Activated CD8-positive, alpha-beta memory T cell treated with anti-CD3 and anti-CD28 coated beads for 4 hours (primary cell): Measurements from ENCODE around the gene PTPRR.
"Not testable (repeated sequence)": the region's sequence is repeated elsewhere in the genome, so short reads cannot be mapped to it uniquely, and the experiment has no call there.

Experiments
- DNase-seq, 2 donors: peaks; one replicate each; pipeline ENCODE4 v3.0.0-alpha.2; 2020; ENCODE audit warnings: low read depth in 2 of 2

The PTPRR gene

GRCh38 chr12:70747445-70748260 lies 172.9 kb downstream of the PTPRR start:
- no peak for DNase-seq

GRCh38 chr12:70745048-70745447 lies 175.5 kb downstream of the PTPRR start:
- DNase-seq = no peak

GRCh38 chr12:70744178-70744577 lies 176.4 kb downstream of the PTPRR start:
- DNase-seq = no peak

GRCh38 chr12:70741256-70741655 lies 179.3 kb downstream of the PTPRR start:
- DNase-seq = no peak

- no peak for DNase-seq
These were observed 180.8 kb downstream of the PTPRR start for GRCh38 chr12:70739756-70740155.

- DNase-seq = no peak
These were observed 184.0 kb downstream of the PTPRR start for GRCh38 chr12:70736351-70737133.

- DNase-seq = not testable (repeated sequence)
These were observed 185.3 kb downstream of the PTPRR start for GRCh38 chr12:70735197-70735596.

GRCh38 chr12:70733385-70733784 lies 187.2 kb downstream of the PTPRR start:
- no peak for DNase-seq

- DNase-seq = no peak
These were observed 188.3 kb downstream of the PTPRR start for GRCh38 chr12:70732287-70732686.

GRCh38 chr12:70730675-70731180 lies 189.8 kb downstream of the PTPRR start:
- no peak for DNase-seq

GRCh38 chr12:70724444-70724843 lies 196.1 kb downstream of the PTPRR start:
- no peak for DNase-seq

GRCh38 chr12:70722584-70723343 lies 197.8 kb downstream of the PTPRR start:
- DNase-seq = no peak

- no peak for DNase-seq
These were observed 198.7 kb downstream of the PTPRR start for GRCh38 chr12:70721656-70722357.

- no peak for DNase-seq
These were observed 199.3 kb downstream of the PTPRR start for GRCh38 chr12:70721216-70721615.

- no peak for DNase-seq
These were observed 200.7 kb downstream of the PTPRR start for GRCh38 chr12:70719672-70720420.

GRCh38 chr12:70719071-70719470 lies 201.5 kb downstream of the PTPRR start:
- no peak for DNase-seq

GRCh38 chr12:70711831-70712230 lies 208.7 kb downstream of the PTPRR start:
- no peak for DNase-seq

- no peak for DNase-seq
These were observed 211.5 kb downstream of the PTPRR start for GRCh38 chr12:70709022-70709421.

- no peak for DNase-seq
These were observed 213.9 kb downstream of the PTPRR start for GRCh38 chr12:70706611-70707010.

GRCh38 chr12:70698345-70698744 lies 222.2 kb downstream of the PTPRR start:
- no peak for DNase-seq
